Stimulated activated memory B cell treated with anti-CD40 and anti-IgM and Interleukin-4, amounts not matched to agents 10 μg/mL and 1 μg/mL and 100 μg/mL, for 72 hours (primary cell): ENCODE data around the gene APOC4.
A peak's percentile ranks its signal among the peaks of the same experiment; 100 is the strongest.
"Not testable (repeated sequence)": the region's sequence is repeated elsewhere in the genome, so short reads cannot be mapped to it uniquely, and the experiment has no call there.

Experiments used
- ATAC-seq: fragments of 150-1000 bp; cut with Tn5 transposase; 2 replicates; pipeline ENCODE4 v1.10.0; 2021
- H3K27ac Mint-ChIP-seq: one replicate; pipeline ENCODE4 v1.8.0; 2022; ENCODE audit warnings: mild to moderate bottlenecking, mixed read lengths
- H3K27me3 Mint-ChIP-seq: one replicate; pipeline ENCODE4 v1.8.0; 2022; ENCODE audit warnings: mixed read lengths
- H3K36me3 Mint-ChIP-seq: one replicate; pipeline ENCODE4 v1.8.0; 2022; ENCODE audit warnings: mixed read lengths
- H3K4me1 Mint-ChIP-seq: one replicate; pipeline ENCODE4 v1.8.0; 2022; ENCODE audit warnings: mixed read lengths
- H3K4me3 Mint-ChIP-seq: one replicate; pipeline ENCODE4 v1.8.0; 2022; ENCODE audit warnings: mild to moderate bottlenecking, moderate library complexity, mixed read lengths
- H3K9me3 Mint-ChIP-seq: one replicate; pipeline ENCODE4 v1.8.0; 2022; ENCODE audit warnings: mixed read lengths

APOC4 gene

DNA sequence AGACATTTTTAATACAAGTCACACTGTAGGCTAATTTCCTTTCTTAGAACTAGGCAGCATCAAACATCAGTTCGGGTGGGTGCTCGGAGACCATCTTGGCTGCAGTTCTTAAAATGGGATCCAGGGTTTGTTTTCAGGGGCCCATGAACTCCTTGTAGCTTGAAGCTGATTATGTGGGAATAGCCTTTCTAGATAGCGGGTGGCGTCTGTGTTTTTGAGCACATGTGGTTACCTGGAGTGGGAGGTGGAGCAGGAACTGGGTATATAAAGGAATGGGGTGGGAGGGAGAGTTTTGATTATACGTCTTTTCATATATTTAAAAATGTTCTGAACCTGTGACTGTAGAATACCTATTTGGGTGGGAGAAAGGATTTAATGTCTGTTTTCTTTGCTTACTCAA, 26.1 kb downstream of the APOC4 start:
- Mint-ChIP-seq H3K27me3 (no peaks in the 10 kb centered on the region), H3K9me3 (no peaks in the 10 kb centered on the region), H3K4me3 (no peak overlapping the region), H3K36me3 (peaks cover 29% of the 10 kb centered on the region), H3K27ac (no peak overlapping the region), H3K4me1 (peaks cover 7% of the 10 kb centered on the region)
- ATAC-seq = no peak

DNA sequence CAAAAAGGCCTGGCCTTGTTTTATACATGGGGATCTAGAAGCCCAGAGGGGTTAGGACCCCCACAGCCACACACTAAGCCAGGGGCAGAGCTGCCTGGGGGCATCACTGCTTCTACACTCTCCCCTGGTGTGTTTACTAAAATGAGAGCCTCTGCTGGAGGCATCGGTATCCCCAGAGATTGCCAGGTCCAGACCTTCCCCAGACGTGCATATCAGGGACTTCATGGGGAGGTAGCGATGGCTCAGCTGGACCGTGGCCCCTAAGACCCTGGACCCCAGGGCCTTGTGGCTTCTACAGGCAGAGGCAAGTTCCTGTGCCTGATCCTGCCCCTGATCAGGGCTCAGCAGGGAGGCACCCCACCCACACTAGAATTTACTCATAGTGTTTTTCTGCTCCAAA, 26.6 kb downstream of the APOC4 start:
- no peaks in the 10 kb centered on the region for H3K9me3 Mint-ChIP-seq
- ATAC-seq = no peak
- peaks cover 34% of the 10 kb centered on the region for H3K36me3 Mint-ChIP-seq
- H3K4me1 Mint-ChIP-seq = peaks cover 12% of the 10 kb centered on the region
- H3K4me3 Mint-ChIP-seq = no peak overlapping the region
- no peak overlapping the region for H3K27ac Mint-ChIP-seq
- H3K27me3 Mint-ChIP-seq = no peaks in the 10 kb centered on the region

DNA sequence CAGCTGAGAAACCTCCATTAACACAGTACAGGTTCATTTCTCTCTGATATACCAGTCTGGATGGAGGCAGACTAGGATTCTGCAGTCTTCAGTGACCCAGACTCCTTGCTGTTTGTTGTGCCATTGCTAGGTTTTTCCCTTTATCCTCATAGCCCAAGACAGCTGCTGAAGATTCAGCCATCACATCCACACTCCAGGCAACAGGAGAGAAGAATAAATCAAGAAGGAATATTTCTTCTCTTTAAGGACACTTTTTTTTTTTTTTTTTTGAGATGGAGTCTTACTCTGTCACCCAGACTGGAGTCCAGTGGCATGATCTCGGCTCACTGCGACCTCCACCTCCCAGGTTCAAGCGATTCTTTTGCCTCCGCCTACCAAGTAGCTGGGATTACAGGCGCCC, 27.4 kb downstream of the APOC4 start:
- H3K27ac Mint-ChIP-seq = no peak overlapping the region
- peaks cover 38% of the 10 kb centered on the region for H3K36me3 Mint-ChIP-seq
- H3K27me3 Mint-ChIP-seq = no peaks in the 10 kb centered on the region
- peaks cover 11% of the 10 kb centered on the region for H3K4me1 Mint-ChIP-seq
- ATAC-seq = no peak
- no peaks in the 10 kb centered on the region for H3K9me3 Mint-ChIP-seq
- H3K4me3 Mint-ChIP-seq = no peak overlapping the region

DNA sequence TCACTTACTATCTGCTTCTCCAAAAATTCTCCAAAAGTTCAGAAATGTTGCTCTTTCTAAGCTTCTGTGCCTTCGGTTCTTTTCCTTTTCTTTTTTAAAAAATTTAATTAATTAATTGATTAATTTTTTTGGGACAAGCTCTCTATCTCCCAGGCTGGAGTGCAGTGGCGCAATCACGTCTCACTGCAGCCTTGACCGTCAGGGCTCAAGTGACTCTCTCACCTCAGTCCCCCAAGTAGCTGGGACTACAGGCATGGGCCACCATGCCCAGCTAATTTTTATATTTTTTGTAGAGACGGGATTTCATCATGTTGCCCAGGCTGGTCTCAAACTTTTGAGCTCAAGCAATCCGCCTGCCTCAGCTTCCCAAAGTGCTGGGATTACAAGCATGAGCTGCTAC, 29.4 kb downstream of the APOC4 start:
- H3K36me3 Mint-ChIP-seq = peaks cover 34% of the 10 kb centered on the region
- H3K27me3 Mint-ChIP-seq, H3K27ac Mint-ChIP-seq, H3K4me1 Mint-ChIP-seq, H3K4me3 Mint-ChIP-seq, H3K9me3 Mint-ChIP-seq, ATAC-seq: not testable (repeated sequence)

DNA sequence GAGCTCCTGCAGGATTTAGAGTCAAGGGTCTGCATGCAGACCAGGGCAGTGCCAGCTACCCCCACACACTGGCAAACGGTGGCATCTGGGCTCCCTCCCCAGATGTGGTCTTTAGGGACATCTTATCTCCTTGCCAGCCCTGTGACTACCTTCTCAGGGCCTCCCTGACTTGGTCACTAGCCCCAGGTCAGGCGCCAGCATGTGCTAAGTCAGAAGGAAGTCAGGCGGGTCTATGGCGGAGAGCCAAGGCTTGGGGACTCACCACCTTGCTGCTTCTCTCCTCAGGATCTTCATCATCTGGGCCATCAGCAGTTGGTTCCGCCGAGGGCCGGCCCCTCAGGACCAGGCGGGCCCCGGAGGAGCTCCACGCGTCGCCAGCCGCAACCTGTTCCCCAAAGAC, 30.8 kb downstream of the APOC4 start:
- Mint-ChIP-seq H3K36me3 (peaks cover 33% of the 10 kb centered on the region), H3K9me3 (no peaks in the 10 kb centered on the region), H3K27ac (no peak overlapping the region), H3K4me1 (peaks cover 7% of the 10 kb centered on the region), H3K27me3 (no peaks in the 10 kb centered on the region), H3K4me3 (no peak overlapping the region)
- ATAC-seq = no peak

DNA sequence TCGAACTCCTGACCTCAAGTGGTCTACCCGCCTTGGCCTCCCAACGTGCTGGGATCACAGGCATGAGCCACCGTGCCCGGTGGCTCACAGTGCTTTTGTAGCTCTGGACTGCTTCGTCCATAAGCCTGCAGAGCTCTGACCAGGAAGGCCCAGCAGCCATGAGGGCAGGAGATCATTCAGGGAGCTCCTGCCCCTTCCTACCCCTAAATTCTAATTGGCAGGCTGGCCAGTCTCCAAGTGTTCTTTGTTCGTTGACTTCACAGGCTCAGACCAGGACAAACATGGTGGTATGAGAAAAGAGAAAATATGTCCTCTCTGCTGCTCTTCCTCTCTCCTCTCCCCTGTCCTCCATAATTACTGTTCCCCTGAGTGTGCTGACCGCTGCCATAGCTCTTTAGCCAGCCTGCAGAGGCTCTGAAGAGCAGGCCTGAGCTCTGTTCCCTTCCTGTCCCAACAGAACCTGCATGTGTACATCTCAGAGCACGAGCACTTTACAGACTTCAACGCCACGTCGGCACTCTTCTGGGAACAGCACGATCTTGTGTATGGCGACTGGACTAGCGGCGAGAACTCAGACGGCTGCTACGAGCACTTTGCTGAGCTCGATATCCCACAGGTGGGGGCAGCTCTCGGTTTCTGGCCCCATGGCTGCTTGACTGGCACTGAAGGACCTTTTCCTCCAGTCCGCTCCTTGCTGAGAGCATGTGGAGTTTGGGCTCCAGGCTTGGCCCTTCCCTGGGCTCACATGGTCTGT, 32.1 kb downstream of the APOC4 start:
- H3K36me3 Mint-ChIP-seq = peaks cover 38% of the 10 kb centered on the region
- no peak overlapping the region for H3K4me3 Mint-ChIP-seq
- no peaks in the 10 kb centered on the region for H3K27me3 Mint-ChIP-seq
- no peaks in the 10 kb centered on the region for H3K9me3 Mint-ChIP-seq
- peaks cover 7% of the 10 kb centered on the region for H3K4me1 Mint-ChIP-seq
- ATAC-seq = no peak
- no peak overlapping the region for H3K27ac Mint-ChIP-seq

DNA sequence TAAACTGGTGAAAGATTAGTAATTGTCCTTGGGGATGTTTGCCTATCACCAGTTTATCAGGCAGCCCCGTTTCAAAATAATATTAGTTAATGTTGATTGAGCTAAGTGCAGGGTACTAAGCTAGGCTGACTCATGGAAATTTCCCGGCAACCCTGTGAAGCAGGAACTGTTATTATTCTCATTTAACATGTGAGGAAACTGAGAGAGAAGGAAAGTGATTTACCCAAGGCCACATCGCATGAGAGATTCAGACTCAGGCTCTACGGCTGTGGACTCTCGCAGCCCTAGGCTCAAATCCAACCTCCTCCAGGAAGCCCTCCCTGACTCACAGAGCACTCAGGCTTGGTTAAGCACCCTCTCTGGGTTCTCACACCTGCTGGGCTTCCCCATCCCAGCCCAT, 32.8 kb downstream of the APOC4 start:
- H3K36me3 Mint-ChIP-seq = peaks cover 45% of the 10 kb centered on the region

DNA sequence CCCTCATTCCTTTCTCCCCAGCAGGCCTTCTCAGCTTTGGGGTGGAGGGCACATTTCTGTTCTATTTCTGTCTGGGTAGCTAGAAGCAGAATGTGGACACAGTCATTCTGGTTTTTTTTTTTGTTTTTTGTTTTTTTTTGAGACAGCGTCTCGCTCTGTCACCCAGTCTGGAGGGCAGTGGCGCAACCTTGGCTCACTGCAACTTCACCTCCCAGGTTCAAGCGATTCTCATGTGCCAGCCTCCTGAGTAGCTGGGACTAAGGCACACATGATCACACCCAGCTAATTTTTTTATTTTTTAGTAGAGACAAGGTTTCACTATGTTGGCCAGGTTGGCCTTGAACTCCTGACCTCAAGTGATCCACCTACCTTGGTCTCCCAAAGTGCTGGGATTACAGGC, 33.4 kb downstream of the APOC4 start:
- Mint-ChIP-seq H3K27me3 (no peaks in the 10 kb centered on the region), H3K4me1 (peaks cover 7% of the 10 kb centered on the region), H3K9me3 (no peaks in the 10 kb centered on the region), H3K36me3 (peaks cover 48% of the 10 kb centered on the region), H3K4me3 (no peak overlapping the region), H3K27ac (no peak overlapping the region)
- no peak for ATAC-seq

More for the DNA sequence above, 32.8 kb downstream of the APOC4 start:
- no peak overlapping the region for H3K4me3 Mint-ChIP-seq
- no peak overlapping the region for H3K27ac Mint-ChIP-seq
- no peak for ATAC-seq
- peaks cover 7% of the 10 kb centered on the region for H3K4me1 Mint-ChIP-seq
- H3K27me3 Mint-ChIP-seq = no peaks in the 10 kb centered on the region
- no peaks in the 10 kb centered on the region for H3K9me3 Mint-ChIP-seq

DNA sequence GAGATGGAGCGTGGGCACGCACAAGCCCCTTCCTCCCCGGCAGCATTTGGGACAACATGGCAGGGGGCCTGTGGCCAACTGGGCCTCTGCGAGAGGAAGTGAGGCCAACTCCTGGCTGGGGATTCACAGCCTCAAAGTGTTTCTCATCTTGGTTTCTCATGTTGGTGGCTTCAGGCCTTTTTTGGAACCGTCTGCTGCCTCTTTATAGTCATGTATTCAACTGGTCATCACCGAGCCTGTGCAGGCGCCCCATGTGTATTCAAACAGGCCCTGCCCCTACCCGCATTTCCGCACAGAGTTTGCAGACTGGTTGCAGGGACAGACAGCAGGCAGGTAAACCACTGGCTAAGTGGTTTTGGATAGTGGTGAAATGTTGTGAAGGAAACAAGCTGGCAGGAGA, 42.0 kb downstream of the APOC4 start:
- no peak overlapping the region for H3K4me3 Mint-ChIP-seq
- peaks cover 64% of the 10 kb centered on the region for H3K36me3 Mint-ChIP-seq
- no peaks in the 10 kb centered on the region for H3K9me3 Mint-ChIP-seq
- no peak for ATAC-seq
- peaks cover 17% of the 10 kb centered on the region for H3K4me1 Mint-ChIP-seq
- H3K27me3 Mint-ChIP-seq = no peaks in the 10 kb centered on the region
- peak overlapping the region; percentile 11 for H3K27ac Mint-ChIP-seq

DNA sequence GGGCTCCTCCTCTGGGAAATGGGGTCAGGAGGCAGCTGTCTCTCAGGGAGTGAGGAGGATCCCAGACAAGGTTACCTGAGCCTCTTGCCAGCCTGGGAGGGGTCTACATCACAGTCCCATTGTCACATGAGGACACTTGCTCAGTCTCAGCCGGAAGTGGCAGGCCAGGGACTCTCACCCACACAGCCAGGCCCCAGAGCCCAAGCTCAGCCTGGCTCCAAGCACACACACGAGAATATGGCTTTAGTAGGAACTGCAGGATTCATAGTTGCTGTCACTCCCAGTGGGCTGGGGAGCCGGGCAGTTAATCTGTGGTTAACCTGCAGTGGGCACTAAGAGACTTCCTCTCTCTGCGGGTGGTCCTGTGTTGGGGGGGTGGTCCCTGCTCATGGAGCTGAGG, 43.4 kb downstream of the APOC4 start:
- Mint-ChIP-seq H3K27ac (no peak overlapping the region), H3K9me3 (no peaks in the 10 kb centered on the region), H3K4me1 (peaks cover 24% of the 10 kb centered on the region), H3K4me3 (no peak overlapping the region), H3K36me3 (peaks cover 58% of the 10 kb centered on the region), H3K27me3 (no peaks in the 10 kb centered on the region)
- no peak for ATAC-seq

DNA sequence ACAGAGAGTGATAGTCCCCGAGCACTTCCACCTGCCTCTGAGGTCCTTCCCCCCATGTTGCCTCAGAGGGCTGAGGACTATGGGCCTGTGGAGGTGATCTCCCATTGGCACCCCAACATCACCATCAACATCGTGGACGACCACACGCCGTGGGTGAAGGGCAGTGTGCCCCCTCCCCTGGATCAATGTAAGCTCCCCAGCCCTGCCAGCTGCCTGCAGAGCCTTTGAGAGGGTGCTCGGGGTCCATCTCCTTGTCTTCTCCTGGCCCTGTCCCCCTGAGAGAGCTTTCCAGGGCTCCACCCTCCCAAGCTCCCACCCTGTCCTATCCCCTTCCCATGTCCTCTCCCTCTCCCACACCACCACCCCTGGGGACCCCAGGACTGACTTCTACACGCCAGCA, 44.4 kb downstream of the APOC4 start:
- Mint-ChIP-seq H3K9me3 (no peaks in the 10 kb centered on the region), H3K4me1 (peaks cover 27% of the 10 kb centered on the region), H3K27ac (no peak overlapping the region), H3K4me3 (no peak overlapping the region), H3K27me3 (no peaks in the 10 kb centered on the region), H3K36me3 (peaks cover 64% of the 10 kb centered on the region)
- no peak for ATAC-seq

DNA sequence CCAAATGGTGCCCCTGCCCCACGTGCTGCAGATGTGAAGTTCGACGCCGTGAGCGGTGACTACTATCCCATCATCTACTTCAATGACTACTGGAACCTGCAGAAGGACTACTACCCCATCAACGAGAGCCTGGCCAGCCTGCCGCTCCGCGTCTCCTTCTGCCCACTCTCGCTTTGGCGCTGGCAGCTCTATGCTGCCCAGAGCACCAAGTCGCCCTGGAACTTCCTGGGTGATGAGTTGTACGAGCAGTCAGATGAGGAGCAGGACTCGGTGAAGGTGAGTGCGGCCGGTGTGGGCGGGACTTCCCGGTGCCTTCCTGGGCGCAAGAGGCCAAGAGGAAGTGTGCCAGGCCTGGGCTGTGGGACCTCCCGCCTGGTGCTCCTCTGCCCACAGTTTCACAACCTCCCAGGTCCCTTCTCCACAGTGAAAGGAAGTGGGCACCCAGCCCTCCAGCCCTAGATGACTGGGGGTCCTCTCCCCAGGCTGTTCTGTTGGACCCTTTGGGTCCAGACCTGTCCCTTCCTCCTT, 45.2 kb downstream of the APOC4 start:
- Mint-ChIP-seq H3K4me1 (peaks cover 27% of the 10 kb centered on the region), H3K27me3 (no peaks in the 10 kb centered on the region), H3K4me3 (no peak overlapping the region), H3K36me3 (peaks cover 72% of the 10 kb centered on the region), H3K27ac (peak overlapping the region; percentile 76), H3K9me3 (no peaks in the 10 kb centered on the region)
- no peak for ATAC-seq

DNA sequence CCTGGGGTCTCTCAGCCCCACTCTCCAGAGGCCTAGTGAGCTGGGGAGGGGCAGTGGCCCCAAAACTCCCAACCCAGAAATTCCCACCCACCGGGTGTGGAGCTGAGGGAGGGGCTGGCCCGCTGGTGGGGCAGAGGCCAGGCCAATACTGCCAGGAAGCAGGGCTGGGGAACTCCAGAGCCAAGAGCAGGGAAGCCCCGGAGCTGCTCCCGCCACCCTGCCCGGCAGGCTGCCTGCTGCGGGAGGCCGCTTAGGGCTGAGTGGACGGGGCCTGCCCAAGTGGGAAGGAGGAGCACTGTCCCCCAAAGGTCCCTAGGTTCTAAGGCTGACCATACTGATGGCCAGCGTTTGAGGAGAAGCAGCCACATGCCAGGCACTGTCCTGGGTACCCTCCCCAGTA, 46.2 kb downstream of the APOC4 start:
- no peaks in the 10 kb centered on the region for H3K9me3 Mint-ChIP-seq
- peaks cover 27% of the 10 kb centered on the region for H3K4me1 Mint-ChIP-seq
- peaks cover 66% of the 10 kb centered on the region for H3K36me3 Mint-ChIP-seq
- H3K4me3 Mint-ChIP-seq = no peak overlapping the region
- ATAC-seq = no peak
- peak overlapping the region; percentile 76 for H3K27ac Mint-ChIP-seq
- no peaks in the 10 kb centered on the region for H3K27me3 Mint-ChIP-seq

DNA sequence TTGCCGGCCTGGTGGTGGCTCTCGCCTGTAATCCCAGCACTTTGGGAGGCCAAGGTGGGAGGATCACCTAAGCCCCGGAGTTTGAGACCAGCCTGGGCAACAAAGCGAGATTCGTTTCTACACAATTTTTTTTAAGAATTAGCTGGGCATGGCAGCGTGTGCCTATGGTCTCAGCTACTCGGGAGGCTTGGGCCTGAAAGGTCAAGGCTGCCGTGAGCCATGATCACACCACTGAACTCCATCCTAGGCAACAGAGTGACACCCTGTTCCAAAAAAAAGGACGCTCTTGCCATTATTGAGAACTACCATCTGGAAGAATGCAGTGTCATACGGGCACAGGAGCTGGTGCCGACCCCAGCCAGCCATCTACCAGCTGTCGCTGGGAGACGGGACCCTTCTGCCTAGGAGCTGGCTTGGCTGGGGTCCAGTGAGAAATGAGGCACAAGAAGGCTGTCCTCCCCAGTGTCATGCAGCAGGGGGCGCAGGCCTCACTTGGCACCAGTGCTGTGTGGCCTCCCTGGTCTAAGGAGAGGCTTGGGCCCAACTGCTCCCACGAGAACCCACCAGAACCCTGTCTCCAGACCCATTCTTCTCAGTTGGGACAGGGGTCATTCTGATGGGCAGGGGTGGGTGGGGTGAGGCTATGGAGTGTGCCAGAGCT, 47.0 kb downstream of the APOC4 start:
- H3K9me3 Mint-ChIP-seq = no peaks in the 10 kb centered on the region
- H3K36me3 Mint-ChIP-seq = peaks cover 67% of the 10 kb centered on the region
- H3K27ac Mint-ChIP-seq = peak overlapping the region; percentile 37
- ATAC-seq = peak; percentile 75
- no peak overlapping the region for H3K4me3 Mint-ChIP-seq
- no peaks in the 10 kb centered on the region for H3K27me3 Mint-ChIP-seq
- H3K4me1 Mint-ChIP-seq = peaks cover 27% of the 10 kb centered on the region

DNA sequence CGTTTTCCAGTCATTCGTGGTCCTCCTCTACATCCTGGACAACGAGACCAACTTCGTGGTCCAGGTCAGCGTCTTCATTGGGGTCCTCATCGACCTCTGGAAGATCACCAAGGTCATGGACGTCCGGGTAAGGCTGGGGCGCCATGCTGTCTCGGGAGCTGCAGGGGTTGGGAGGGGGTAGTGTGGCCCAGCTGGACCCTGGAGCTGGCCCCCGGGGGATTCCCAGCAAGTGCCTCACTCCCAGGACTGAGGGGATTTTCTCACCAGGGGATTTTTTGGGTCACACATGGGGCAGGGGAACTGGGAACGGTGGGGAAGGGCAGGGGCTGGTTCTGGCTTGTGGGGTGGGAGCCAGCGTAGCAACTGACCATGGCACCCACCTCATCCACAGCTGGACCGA, 48.4 kb downstream of the APOC4 start:
- peaks cover 34% of the 10 kb centered on the region for H3K4me1 Mint-ChIP-seq
- peaks cover 58% of the 10 kb centered on the region for H3K36me3 Mint-ChIP-seq
- no peak overlapping the region for H3K4me3 Mint-ChIP-seq
- no peak for ATAC-seq
- no peaks in the 10 kb centered on the region for H3K9me3 Mint-ChIP-seq
- peak overlapping the region; percentile 48 for H3K27ac Mint-ChIP-seq
- no peaks in the 10 kb centered on the region for H3K27me3 Mint-ChIP-seq

DNA sequence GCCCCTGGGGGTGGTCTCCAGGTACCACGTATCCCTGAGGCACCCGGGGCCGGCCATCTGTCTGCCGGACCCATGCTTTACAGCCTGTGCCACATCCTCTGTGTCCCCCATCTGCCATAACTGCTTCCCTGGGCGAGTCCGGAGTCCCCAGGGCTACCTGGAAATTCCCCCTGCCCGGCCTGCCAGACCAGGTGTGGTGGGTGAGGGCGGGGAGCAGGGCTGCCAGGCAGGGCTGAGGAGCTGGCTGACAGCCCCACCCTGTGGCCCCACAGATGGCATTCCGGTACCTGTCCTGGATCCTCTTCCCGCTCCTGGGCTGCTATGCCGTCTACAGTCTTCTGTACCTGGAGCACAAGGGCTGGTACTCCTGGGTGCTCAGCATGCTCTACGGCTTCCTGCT, 48.9 kb downstream of the APOC4 start:
- Mint-ChIP-seq H3K4me3 (no peak overlapping the region), H3K36me3 (peaks cover 53% of the 10 kb centered on the region), H3K27ac (peak overlapping the region; percentile 48), H3K4me1 (peaks cover 34% of the 10 kb centered on the region), H3K27me3 (no peaks in the 10 kb centered on the region), H3K9me3 (no peaks in the 10 kb centered on the region)
- no peak for ATAC-seq
